ENCODE data around the gene HDAC4.

HDAC4 gene

DNA sequence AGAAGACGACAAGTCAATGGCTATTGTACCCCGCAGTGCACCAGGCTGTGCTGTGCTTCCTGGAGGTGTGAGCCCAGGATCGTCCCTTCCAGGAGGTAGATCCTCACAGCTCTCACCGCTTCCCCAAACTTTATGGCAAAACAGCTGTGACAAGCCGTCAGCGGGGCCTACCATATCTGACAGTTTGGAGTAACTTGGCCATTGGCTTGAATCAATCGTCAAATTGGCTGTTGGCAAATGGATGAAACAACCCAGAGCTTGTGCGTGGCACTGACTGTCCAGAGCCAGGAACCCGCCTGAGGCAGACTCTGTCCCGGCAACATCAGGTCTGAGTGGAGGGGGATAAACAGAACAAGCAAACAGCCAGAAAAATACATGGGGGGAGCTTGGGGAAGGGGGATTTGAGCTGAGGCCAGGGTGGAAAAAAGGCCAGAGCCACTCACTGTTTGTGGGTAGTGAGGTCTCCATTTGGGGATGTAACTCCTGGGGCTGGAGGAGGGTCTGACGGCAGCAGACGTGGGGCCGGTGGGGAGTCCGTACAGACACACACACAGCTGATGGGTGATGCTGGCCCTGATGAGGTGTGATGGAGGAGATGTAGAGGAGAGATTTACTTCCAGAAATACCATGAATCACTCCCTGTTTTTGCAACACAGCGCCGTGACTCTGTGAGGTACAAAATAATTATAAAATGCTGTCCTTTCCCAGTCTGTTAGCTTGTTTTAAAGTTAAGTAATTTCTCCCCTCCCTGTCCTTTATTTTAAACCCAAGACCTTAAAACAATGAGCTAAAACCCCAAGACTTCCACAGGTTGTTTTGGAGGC lies 378.2 kb downstream of the HDAC4 start:
- Histone ChIP-seq H3K4me1 (ENCODE audit: insufficient read depth, low read length) (no peaks in the 10 kb centered on the region), H3K9ac (ENCODE audit: low read depth, low read length) (no peak overlapping the region), H3K27ac (ENCODE audit: low read depth, low read length) (no peak overlapping the region), H3K36me3 (ENCODE audit: insufficient read depth, low read length) (no peaks in the 10 kb centered on the region), H3K4me3 (ENCODE audit: low read length) (no peak overlapping the region), H3K27me3 (ENCODE audit: insufficient read depth, low read length) (no peaks in the 10 kb centered on the region), H3K9me3 (ENCODE audit: insufficient read depth, low read depth, low read length) (no peaks in the 10 kb centered on the region)
- WGBS = 96% methylated on average over 14 of the region's 16 CpGs

- no peaks in the 10 kb centered on the region for H3K4me1 ChIP-seq (ENCODE audit: insufficient read depth, low read length)
- 91% methylated on average over 18 of the region's 18 CpGs for WGBS
- H3K36me3 ChIP-seq (ENCODE audit: insufficient read depth, low read length) = no peaks in the 10 kb centered on the region
- H3K27ac ChIP-seq (ENCODE audit: low read depth, low read length) = no peak overlapping the region
- no peak overlapping the region for H3K9ac ChIP-seq (ENCODE audit: low read depth, low read length)
- H3K9me3 ChIP-seq (ENCODE audit: insufficient read depth, low read depth, low read length) = no peaks in the 10 kb centered on the region
- no peaks in the 10 kb centered on the region for H3K27me3 ChIP-seq (ENCODE audit: insufficient read depth, low read length)
- H3K4me3 ChIP-seq (ENCODE audit: low read length) = no peak overlapping the region
These were observed 379.0 kb downstream of the HDAC4 start for GRCh38 chr2:239021651-239022436.

DNA sequence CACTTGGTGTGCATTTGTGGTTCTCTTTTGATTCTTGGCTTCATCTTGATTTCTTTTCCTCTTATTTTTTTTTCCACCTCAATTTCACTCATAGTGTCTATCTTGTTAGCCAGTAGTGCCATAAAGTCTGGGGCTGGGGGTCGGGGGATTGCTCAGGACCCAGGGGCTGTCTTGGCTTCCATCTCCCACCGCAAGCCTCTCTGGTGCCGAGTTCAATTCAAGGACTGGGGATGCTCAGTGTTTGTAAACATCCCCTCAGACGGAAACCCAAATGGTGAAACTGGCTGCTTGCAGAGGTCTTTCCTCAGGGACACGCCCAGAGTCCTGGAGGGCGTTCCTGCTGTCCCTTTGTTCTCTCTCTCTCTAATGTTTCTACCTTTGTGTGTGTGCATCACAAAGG lies 379.6 kb downstream of the HDAC4 start:
- Histone ChIP-seq H3K27me3 (ENCODE audit: insufficient read depth, low read length) (no peaks in the 10 kb centered on the region), H3K27ac (ENCODE audit: low read depth, low read length) (no peak overlapping the region), H3K9me3 (ENCODE audit: insufficient read depth, low read depth, low read length) (no peaks in the 10 kb centered on the region), H3K4me1 (ENCODE audit: insufficient read depth, low read length) (no peaks in the 10 kb centered on the region), H3K36me3 (ENCODE audit: insufficient read depth, low read length) (no peaks in the 10 kb centered on the region), H3K4me3 (ENCODE audit: low read length) (no peak overlapping the region), H3K9ac (ENCODE audit: low read depth, low read length) (no peak overlapping the region)
- WGBS = 83% methylated on average over 6 of the region's 6 CpGs

- Histone ChIP-seq H3K4me3 (ENCODE audit: low read length) (no peak overlapping the region), H3K9me3 (ENCODE audit: insufficient read depth, low read depth, low read length) (no peaks in the 10 kb centered on the region), H3K27ac (ENCODE audit: low read depth, low read length) (no peak overlapping the region), H3K36me3 (ENCODE audit: insufficient read depth, low read length) (no peaks in the 10 kb centered on the region), H3K9ac (ENCODE audit: low read depth, low read length) (no peak overlapping the region), H3K4me1 (ENCODE audit: insufficient read depth, low read length) (no peaks in the 10 kb centered on the region), H3K27me3 (ENCODE audit: insufficient read depth, low read length) (no peaks in the 10 kb centered on the region)
- 94% methylated on average over 17 of the region's 17 CpGs for WGBS
These were observed 380.2 kb downstream of the HDAC4 start for GRCh38 chr2:239020541-239021041.

- no peaks in the 10 kb centered on the region for H3K4me1 ChIP-seq (ENCODE audit: insufficient read depth, low read length)
- H3K4me3 ChIP-seq (ENCODE audit: low read length) = no peak overlapping the region
- H3K9me3 ChIP-seq (ENCODE audit: insufficient read depth, low read depth, low read length) = no peaks in the 10 kb centered on the region
- no peak overlapping the region for H3K27ac ChIP-seq (ENCODE audit: low read depth, low read length)
- H3K36me3 ChIP-seq (ENCODE audit: insufficient read depth, low read length) = no peaks in the 10 kb centered on the region
- no peak overlapping the region for H3K9ac ChIP-seq (ENCODE audit: low read depth, low read length)
- H3K27me3 ChIP-seq (ENCODE audit: insufficient read depth, low read length) = no peaks in the 10 kb centered on the region
- WGBS = 91% methylated on average over 6 of the region's 6 CpGs
These were observed 381.6 kb downstream of the HDAC4 start for GRCh38 chr2:239019183-239019581.

- no peaks in the 10 kb centered on the region for H3K9me3 ChIP-seq (ENCODE audit: insufficient read depth, low read depth, low read length)
- no peaks in the 10 kb centered on the region for H3K4me1 ChIP-seq (ENCODE audit: insufficient read depth, low read length)
- 91% methylated on average over 17 of the region's 17 CpGs for WGBS
These were observed 382.3 kb downstream of the HDAC4 start for GRCh38 chr2:239018271-239019182.

GRCh38 chr2:239017491-239018098 lies 383.2 kb downstream of the HDAC4 start:
- H3K27me3 ChIP-seq (ENCODE audit: insufficient read depth, low read length) = no peaks in the 10 kb centered on the region
- no peak overlapping the region for H3K9ac ChIP-seq (ENCODE audit: low read depth, low read length)

More at GRCh38 chr2:239018271-239019182, 382.3 kb downstream of the HDAC4 start:
- Histone ChIP-seq H3K27me3 (ENCODE audit: insufficient read depth, low read length) (no peaks in the 10 kb centered on the region), H3K27ac (ENCODE audit: low read depth, low read length) (no peak overlapping the region), H3K4me3 (ENCODE audit: low read length) (no peak overlapping the region), H3K9ac (ENCODE audit: low read depth, low read length) (no peak overlapping the region), H3K36me3 (ENCODE audit: insufficient read depth, low read length) (no peaks in the 10 kb centered on the region)

DNA sequence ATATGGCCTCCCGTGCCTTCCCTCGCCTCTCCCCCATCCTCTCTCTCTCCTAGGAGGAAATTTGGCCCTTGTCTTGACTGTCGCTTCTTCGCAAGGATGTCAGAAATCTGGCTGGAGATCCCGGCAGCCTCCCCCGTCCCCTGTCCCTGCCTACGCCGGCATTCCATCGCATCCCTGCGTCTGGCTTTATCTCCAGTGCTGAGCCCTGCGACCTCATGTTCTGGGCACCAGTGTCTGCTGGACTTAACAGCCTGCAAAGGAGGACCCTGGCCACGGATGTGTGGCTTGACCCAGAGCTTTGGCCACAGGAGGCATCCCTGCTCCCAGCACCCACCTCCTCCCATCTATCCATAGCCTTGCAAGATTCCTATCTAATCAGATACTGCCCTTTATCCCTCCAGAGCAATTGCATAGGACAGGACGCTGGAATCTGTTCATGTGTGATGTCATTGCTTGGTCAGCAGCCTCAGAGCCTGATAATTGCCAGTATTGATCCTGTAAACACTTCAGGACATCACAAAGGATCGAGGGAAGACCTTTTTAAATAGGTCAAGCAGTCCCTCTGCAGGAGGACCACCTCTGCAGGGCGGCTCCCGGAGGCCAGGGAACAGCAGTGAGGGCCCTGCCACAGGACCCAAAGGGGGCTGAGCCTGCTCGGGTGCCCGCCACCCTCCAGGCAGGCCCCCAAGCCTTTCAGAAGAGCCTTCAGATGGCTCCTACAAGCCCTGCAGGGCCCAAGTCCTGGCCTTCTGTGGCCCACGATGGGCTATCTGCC lies 384.7 kb downstream of the HDAC4 start:
- H3K9ac ChIP-seq (ENCODE audit: low read depth, low read length) = no peak overlapping the region
- WGBS = 91% methylated on average over 19 of the region's 19 CpGs
- H3K9me3 ChIP-seq (ENCODE audit: insufficient read depth, low read depth, low read length) = no peaks in the 10 kb centered on the region
- no peaks in the 10 kb centered on the region for H3K36me3 ChIP-seq (ENCODE audit: insufficient read depth, low read length)
- no peaks in the 10 kb centered on the region for H3K27me3 ChIP-seq (ENCODE audit: insufficient read depth, low read length)
- H3K27ac ChIP-seq (ENCODE audit: low read depth, low read length) = no peak overlapping the region
- H3K4me3 ChIP-seq (ENCODE audit: low read length) = no peak overlapping the region
- H3K4me1 ChIP-seq (ENCODE audit: insufficient read depth, low read length) = no peaks in the 10 kb centered on the region

More at GRCh38 chr2:239017491-239018098, 383.2 kb downstream of the HDAC4 start:
- Histone ChIP-seq H3K36me3 (ENCODE audit: insufficient read depth, low read length) (no peaks in the 10 kb centered on the region), H3K9me3 (ENCODE audit: insufficient read depth, low read depth, low read length) (no peaks in the 10 kb centered on the region), H3K4me3 (ENCODE audit: low read length) (no peak overlapping the region), H3K27ac (ENCODE audit: low read depth, low read length) (no peak overlapping the region), H3K4me1 (ENCODE audit: insufficient read depth, low read length) (no peaks in the 10 kb centered on the region)
- WGBS = 94% methylated on average over 12 of the region's 12 CpGs

DNA sequence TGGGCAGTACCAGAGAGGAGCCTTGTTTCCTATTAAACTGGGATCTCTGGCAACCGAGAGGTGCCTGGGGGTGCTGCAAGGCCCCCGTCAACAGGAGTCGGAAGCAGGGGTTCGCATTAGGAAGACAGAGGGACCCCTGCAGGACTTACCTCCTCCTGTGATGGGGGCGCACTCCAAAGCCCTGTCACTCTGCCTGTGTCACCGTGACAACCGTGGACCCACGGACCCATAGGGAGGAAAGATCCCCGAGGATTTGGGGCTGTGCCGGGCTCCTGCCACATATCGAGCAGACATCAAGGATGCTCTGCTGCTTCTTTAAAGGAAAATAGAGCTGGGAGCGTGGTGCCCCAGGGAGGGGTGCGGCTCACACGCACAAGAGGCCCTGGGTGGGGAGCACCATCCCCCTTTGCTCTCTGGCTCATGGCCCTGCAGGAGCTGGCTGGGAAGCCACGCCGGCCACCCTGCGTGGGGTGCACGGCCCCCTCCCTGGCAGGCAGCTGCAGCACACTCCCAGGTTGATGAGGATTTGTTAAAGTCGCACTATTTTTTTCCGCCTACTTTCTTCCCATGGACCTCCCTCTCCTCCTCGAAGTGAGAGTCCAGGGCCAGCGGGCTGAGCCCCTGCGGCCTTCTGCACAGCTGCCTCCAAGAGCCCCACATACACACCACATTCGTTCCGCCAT lies 385.5 kb downstream of the HDAC4 start:
- 93% methylated on average over 25 of the region's 25 CpGs for WGBS
- Histone ChIP-seq H3K9me3 (ENCODE audit: insufficient read depth, low read depth, low read length) (no peaks in the 10 kb centered on the region), H3K27me3 (ENCODE audit: insufficient read depth, low read length) (no peaks in the 10 kb centered on the region)

More for the DNA sequence above, 385.5 kb downstream of the HDAC4 start:
- Histone ChIP-seq H3K4me1 (ENCODE audit: insufficient read depth, low read length) (no peaks in the 10 kb centered on the region), H3K9ac (ENCODE audit: low read depth, low read length) (no peak overlapping the region), H3K4me3 (ENCODE audit: low read length) (no peak overlapping the region), H3K27ac (ENCODE audit: low read depth, low read length) (no peak overlapping the region), H3K36me3 (ENCODE audit: insufficient read depth, low read length) (no peaks in the 10 kb centered on the region)
